ENCODE results near the gene SERPINA9.

SERPINA9 gene

DNA sequence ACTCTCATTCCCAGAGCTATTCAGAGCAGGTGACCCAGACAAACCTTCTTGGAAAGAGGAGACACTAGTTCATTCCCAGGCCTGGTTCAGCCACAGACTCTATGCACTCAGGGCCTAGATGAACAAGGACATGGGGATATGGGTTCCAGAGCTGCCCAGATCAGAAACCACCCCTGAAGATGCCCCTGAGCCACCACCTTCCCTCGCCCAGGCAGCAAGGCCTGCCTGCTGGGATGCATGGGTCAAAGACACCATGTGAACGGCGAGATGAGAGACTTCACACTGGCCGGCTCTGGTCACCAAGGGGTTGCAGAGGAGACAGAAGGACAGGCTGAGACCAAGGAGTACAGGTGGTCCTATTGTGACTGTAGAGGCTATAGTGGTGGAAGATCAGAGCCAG lies 29.2 kb upstream of the SERPINA9 start:
- ATAC-seq, result no peak
- TF ChIP-seq, protein P1, sequence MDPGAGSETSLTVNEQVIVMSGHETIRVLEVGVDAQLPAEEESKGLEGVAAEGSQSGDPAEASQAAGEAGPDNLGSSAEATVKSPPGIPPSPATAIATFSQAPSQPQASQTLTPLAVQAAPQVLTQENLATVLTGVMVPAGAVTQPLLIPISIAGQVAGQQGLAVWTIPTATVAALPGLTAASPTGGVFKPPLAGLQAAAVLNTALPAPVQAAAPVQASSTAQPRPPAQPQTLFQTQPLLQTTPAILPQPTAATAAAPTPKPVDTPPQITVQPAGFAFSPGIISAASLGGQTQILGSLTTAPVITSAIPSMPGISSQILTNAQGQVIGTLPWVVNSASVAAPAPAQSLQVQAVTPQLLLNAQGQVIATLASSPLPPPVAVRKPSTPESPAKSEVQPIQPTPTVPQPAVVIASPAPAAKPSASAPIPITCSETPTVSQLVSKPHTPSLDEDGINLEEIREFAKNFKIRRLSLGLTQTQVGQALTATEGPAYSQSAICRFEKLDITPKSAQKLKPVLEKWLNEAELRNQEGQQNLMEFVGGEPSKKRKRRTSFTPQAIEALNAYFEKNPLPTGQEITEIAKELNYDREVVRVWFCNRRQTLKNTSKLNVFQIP (CRISPR knock-in tag; IDR thresholded peaks at IDR 0.05; ENCODE audit: borderline replicate concordance, low read depth), result no peak
- TF ChIP-seq RARB (CRISPR knock-in tag; IDR thresholded peaks at IDR 0.05), result no peak
- no peak for TF ChIP-seq PPARA (CRISPR knock-in tag; IDR thresholded peaks at IDR 0.05; ENCODE audit: borderline replicate concordance)

GRCh38 chr14:94501588-94502516 lies 25.9 kb upstream of the SERPINA9 start:
- TF ChIP-seq OSR1 (CRISPR knock-in tag; IDR thresholded peaks at IDR 0.05) (no peak), SNAI2 (CRISPR knock-in tag; IDR thresholded peaks at IDR 0.05) (no peak), CREB5 (CRISPR knock-in tag; IDR thresholded peaks at IDR 0.05; ENCODE audit: low read depth) (no peak), ZNF565 (CRISPR knock-in tag; conservative IDR thresholded peaks at IDR 0.05; ENCODE audit: low read depth) (no peak), ZFP30 (CRISPR knock-in tag; IDR thresholded peaks at IDR 0.05) (no peak), TOX (CRISPR knock-in tag; IDR thresholded peaks at IDR 0.05; ENCODE audit: borderline replicate concordance) (no peak), ISL1 (CRISPR knock-in tag; IDR thresholded peaks at IDR 0.05) (no peak), ZFP3 (CRISPR knock-in tag; IDR thresholded peaks at IDR 0.05) (no peak)
- ATAC-seq, result no peak

- TF ChIP-seq ZC3H10 (CRISPR knock-in tag; IDR thresholded peaks at IDR 0.05), result no peak
- no peak for ATAC-seq
These were observed 24.3 kb upstream of the SERPINA9 start for GRCh38 chr14:94500264-94500663.

GRCh38 chr14:94499673-94500072 lies 23.7 kb upstream of the SERPINA9 start:
- TF ChIP-seq ZNF8 (CRISPR knock-in tag; IDR thresholded peaks at IDR 0.05) (no peak), BACH2 (CRISPR knock-in tag; IDR thresholded peaks at IDR 0.05; ENCODE audit: borderline replicate concordance) (no peak), GLIS3 (CRISPR knock-in tag; IDR thresholded peaks at IDR 0.05) (no peak), CREB5 (CRISPR knock-in tag; IDR thresholded peaks at IDR 0.05; ENCODE audit: low read depth) (no peak), RARB (CRISPR knock-in tag; IDR thresholded peaks at IDR 0.05) (no peak), TOX (CRISPR knock-in tag; IDR thresholded peaks at IDR 0.05; ENCODE audit: borderline replicate concordance) (no peak), TCF4 (CRISPR knock-in tag; IDR thresholded peaks at IDR 0.05; ENCODE audit: borderline replicate concordance) (no peak), SNAI2 (CRISPR knock-in tag; IDR thresholded peaks at IDR 0.05) (no peak)
- TF ChIP-seq, protein P2, sequence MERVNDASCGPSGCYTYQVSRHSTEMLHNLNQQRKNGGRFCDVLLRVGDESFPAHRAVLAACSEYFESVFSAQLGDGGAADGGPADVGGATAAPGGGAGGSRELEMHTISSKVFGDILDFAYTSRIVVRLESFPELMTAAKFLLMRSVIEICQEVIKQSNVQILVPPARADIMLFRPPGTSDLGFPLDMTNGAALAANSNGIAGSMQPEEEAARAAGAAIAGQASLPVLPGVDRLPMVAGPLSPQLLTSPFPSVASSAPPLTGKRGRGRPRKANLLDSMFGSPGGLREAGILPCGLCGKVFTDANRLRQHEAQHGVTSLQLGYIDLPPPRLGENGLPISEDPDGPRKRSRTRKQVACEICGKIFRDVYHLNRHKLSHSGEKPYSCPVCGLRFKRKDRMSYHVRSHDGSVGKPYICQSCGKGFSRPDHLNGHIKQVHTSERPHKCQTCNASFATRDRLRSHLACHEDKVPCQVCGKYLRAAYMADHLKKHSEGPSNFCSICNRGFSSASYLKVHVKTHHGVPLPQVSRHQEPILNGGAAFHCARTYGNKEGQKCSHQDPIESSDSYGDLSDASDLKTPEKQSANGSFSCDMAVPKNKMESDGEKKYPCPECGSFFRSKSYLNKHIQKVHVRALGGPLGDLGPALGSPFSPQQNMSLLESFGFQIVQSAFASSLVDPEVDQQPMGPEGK (CRISPR knock-in tag; IDR thresholded peaks at IDR 0.05; ENCODE audit: borderline replicate concordance), result no peak
- no peak for ATAC-seq

- ATAC-seq, result no peak
- TF ChIP-seq ZFP30 (CRISPR knock-in tag; IDR thresholded peaks at IDR 0.05), result no peak
- TF ChIP-seq CREB5 (CRISPR knock-in tag; IDR thresholded peaks at IDR 0.05; ENCODE audit: low read depth), result no peak
- no peak for TF ChIP-seq ISL1 (CRISPR knock-in tag; IDR thresholded peaks at IDR 0.05)
- no peak for TF ChIP-seq PPARA (CRISPR knock-in tag; IDR thresholded peaks at IDR 0.05; ENCODE audit: borderline replicate concordance)
- TF ChIP-seq, protein P2 (CRISPR knock-in tag; IDR thresholded peaks at IDR 0.05; ENCODE audit: borderline replicate concordance), result no peak
- TF ChIP-seq ZNF70 (CRISPR knock-in tag; IDR thresholded peaks at IDR 0.05), result no peak
- TF ChIP-seq BACH2 (CRISPR knock-in tag; IDR thresholded peaks at IDR 0.05; ENCODE audit: borderline replicate concordance), result no peak
- TF ChIP-seq TCF4 (CRISPR knock-in tag; IDR thresholded peaks at IDR 0.05; ENCODE audit: borderline replicate concordance), result no peak
- TF ChIP-seq TSHZ2 (CRISPR knock-in tag; IDR thresholded peaks at IDR 0.05), result no peak
- TF ChIP-seq CSDC2 (CRISPR knock-in tag; IDR thresholded peaks at IDR 0.05), result no peak
- no peak for TF ChIP-seq ZC3H10 (CRISPR knock-in tag; IDR thresholded peaks at IDR 0.05)
- TF ChIP-seq ZFP3 (CRISPR knock-in tag; IDR thresholded peaks at IDR 0.05), result no peak
These were observed 22.2 kb upstream of the SERPINA9 start for GRCh38 chr14:94498215-94498614.
